ENCODE measurements around the gene NOS1.
"Not testable (repeated sequence)": the region's sequence is repeated elsewhere in the genome, so short reads cannot be mapped to it uniquely, and the experiment has no call there.

The NOS1 gene

GRCh38 chr12:117243488-117243887 lies 117.9 kb downstream of the NOS1 start:
- DNase-seq, result no peak

- no peak for DNase-seq
Measured at GRCh38 chr12:117241697-117242096, 119.7 kb downstream of the NOS1 start.

- no peak for DNase-seq
Measured at GRCh38 chr12:117240081-117240755, 121.2 kb downstream of the NOS1 start.

GRCh38 chr12:117236456-117237001 lies 124.9 kb downstream of the NOS1 start:
- DNase-seq, result peak; percentile 25 to 42

- DNase-seq, result no peak
Measured at GRCh38 chr12:117235261-117235660, 126.2 kb downstream of the NOS1 start.

- no peak for DNase-seq
Measured at GRCh38 chr12:117234441-117234840, 127.0 kb downstream of the NOS1 start.

GRCh38 chr12:117231750-117232149 lies 129.7 kb downstream of the NOS1 start:
- no peak for DNase-seq

GRCh38 chr12:117228239-117228638 lies 133.2 kb downstream of the NOS1 start:
- no peak for DNase-seq

- no peak for DNase-seq
Measured at GRCh38 chr12:117227000-117227653, 134.3 kb downstream of the NOS1 start.

GRCh38 chr12:117226505-117226904 lies 134.9 kb downstream of the NOS1 start:
- DNase-seq, result no peak

- DNase-seq, result no peak
Measured at GRCh38 chr12:117225179-117225578, 136.2 kb downstream of the NOS1 start.

- DNase-seq, result not testable (repeated sequence)
Measured at GRCh38 chr12:117220947-117221346, 140.5 kb downstream of the NOS1 start.

GRCh38 chr12:117218149-117218548 lies 143.3 kb downstream of the NOS1 start:
- DNase-seq, result no peak

- DNase-seq, result no peak
Measured at GRCh38 chr12:117216686-117217085, 144.7 kb downstream of the NOS1 start.

GRCh38 chr12:117214797-117215196 lies 146.6 kb downstream of the NOS1 start:
- no peak for DNase-seq

GRCh38 chr12:117213295-117213808 lies 148.1 kb downstream of the NOS1 start:
- DNase-seq, result no peak

GRCh38 chr12:117212563-117213190 lies 148.7 kb downstream of the NOS1 start:
- DNase-seq, result peak; percentile 25 to 54

GRCh38 chr12:117210266-117210918 lies 151.0 kb downstream of the NOS1 start:
- no peak for DNase-seq

GRCh38 chr12:117209626-117210025 lies 151.8 kb downstream of the NOS1 start:
- DNase-seq, result no peak

GRCh38 chr12:117208811-117209455 lies 152.5 kb downstream of the NOS1 start:
- no peak for DNase-seq

- no peak for DNase-seq
Measured at GRCh38 chr12:117208206-117208605, 153.2 kb downstream of the NOS1 start.

- DNase-seq, result no peak
Measured at GRCh38 chr12:117207675-117208074, 153.8 kb downstream of the NOS1 start.

GRCh38 chr12:117202556-117202955 lies 158.9 kb downstream of the NOS1 start:
- no peak for DNase-seq

Measured in AML-193 (cell line).